ENCODE measurements around the gene PCLO. TPM values are rescaled to one million over a fixed set of nuclear protein-coding genes. Genes with fewer than 3 reads are reported as not detected.

PCLO gene
- total RNA-seq, 4 donors from 2014 or later: 2.3 to 5.0 (median 2.7) TPM

DNA sequence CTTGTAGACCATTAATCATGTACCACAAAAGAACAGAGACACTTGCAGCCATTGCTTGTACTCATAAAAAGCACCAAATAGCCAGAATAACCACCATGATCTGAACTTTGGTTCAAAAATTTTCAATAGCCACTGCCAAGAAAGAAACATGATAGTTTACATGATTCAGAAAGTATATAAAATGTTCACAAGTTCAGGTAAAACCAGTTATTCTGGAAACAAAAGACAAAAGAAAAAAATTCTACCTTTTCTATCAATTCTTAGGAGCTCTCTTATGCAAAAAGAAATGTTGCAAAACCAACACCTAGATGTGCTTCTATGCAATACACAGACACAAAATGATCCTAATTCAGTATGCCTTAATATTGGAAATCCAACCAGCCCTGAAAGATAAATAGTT is 108.7 kb downstream of the PCLO start:
- Histone ChIP-seq H3K9me3 (no peaks in the 10 kb centered on the region), H3K27ac (replicated peaks in 1 of 4) (no peak overlapping the region), H3K4me3 (no peak overlapping the region), H3K27me3 (no peaks in the 10 kb centered on the region), H3K4me1 (no peaks in the 10 kb centered on the region), H3K36me3 (no peaks in the 10 kb centered on the region)
- TF ChIP-seq POLR2A (IDR thresholded peaks at IDR 0.05; ENCODE audit: low read depth) (no peak), EP300 (IDR thresholded peaks at IDR 0.05) (no peak), POLR2AphosphoS5 (IDR thresholded peaks at IDR 0.05) (no peak)
- TF ChIP-seq, protein P1, sequence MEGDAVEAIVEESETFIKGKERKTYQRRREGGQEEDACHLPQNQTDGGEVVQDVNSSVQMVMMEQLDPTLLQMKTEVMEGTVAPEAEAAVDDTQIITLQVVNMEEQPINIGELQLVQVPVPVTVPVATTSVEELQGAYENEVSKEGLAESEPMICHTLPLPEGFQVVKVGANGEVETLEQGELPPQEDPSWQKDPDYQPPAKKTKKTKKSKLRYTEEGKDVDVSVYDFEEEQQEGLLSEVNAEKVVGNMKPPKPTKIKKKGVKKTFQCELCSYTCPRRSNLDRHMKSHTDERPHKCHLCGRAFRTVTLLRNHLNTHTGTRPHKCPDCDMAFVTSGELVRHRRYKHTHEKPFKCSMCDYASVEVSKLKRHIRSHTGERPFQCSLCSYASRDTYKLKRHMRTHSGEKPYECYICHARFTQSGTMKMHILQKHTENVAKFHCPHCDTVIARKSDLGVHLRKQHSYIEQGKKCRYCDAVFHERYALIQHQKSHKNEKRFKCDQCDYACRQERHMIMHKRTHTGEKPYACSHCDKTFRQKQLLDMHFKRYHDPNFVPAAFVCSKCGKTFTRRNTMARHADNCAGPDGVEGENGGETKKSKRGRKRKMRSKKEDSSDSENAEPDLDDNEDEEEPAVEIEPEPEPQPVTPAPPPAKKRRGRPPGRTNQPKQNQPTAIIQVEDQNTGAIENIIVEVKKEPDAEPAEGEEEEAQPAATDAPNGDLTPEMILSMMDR (IDR thresholded peaks at IDR 0.05): no peak
- no peak for DNase-seq (ENCODE audit: extremely low spot score)
- intact Hi-C loops (cut with DNase I): no loop called here

DNA sequence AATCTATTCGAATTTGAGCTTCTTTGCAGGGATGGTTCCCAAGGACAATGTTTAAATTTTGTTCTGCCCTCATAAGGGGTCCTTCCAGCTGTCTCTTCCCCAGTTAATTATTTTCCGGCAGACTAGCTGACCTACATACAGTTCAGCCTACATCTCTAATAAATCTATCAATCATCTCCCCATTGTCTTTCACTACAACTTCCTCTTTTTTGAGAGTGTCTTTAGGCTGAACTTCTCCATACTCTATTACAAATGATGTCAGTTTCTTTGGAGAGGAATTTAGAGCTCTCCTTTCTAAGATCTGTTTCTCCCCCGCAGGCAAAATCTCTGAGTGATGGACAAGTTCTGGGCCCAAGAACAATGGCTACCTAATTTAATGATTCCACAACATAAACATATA is 122.2 kb downstream of the PCLO start:
- Histone ChIP-seq H3K9me3 (no peaks in the 10 kb centered on the region), H3K27me3 (no peaks in the 10 kb centered on the region), H3K4me3 (no peak overlapping the region), H3K27ac (replicated peaks in 1 of 4) (no peak overlapping the region), H3K36me3 (no peaks in the 10 kb centered on the region), H3K4me1 (no peaks in the 10 kb centered on the region)
- TF ChIP-seq, protein P1 (IDR thresholded peaks at IDR 0.05): no peak
- TF ChIP-seq POLR2A (IDR thresholded peaks at IDR 0.05; ENCODE audit: low read depth): no peak
- TF ChIP-seq POLR2AphosphoS5 (IDR thresholded peaks at IDR 0.05): no peak
- no peak for TF ChIP-seq EP300 (IDR thresholded peaks at IDR 0.05)
- intact Hi-C loops (cut with DNase I): no loop called here
- 67% methylated on average over 3 of the region's 3 CpGs for WGBS
- DNase-seq (ENCODE audit: extremely low spot score): no peak

- Histone ChIP-seq H3K27ac (replicated peaks in 1 of 4) (no peak overlapping the region), H3K4me1 (no peaks in the 10 kb centered on the region), H3K36me3 (no peaks in the 10 kb centered on the region), H3K4me3 (no peak overlapping the region), H3K27me3 (no peaks in the 10 kb centered on the region), H3K9me3 (no peaks in the 10 kb centered on the region)
- 86% methylated on average over 1 of the region's 1 CpG for WGBS
- intact Hi-C loops (cut with DNase I): no loop called here
- no peak for DNase-seq (ENCODE audit: extremely low spot score)
- TF ChIP-seq, protein P1 (IDR thresholded peaks at IDR 0.05): no peak
- TF ChIP-seq EP300 (IDR thresholded peaks at IDR 0.05) (no peak), POLR2A (IDR thresholded peaks at IDR 0.05; ENCODE audit: low read depth) (no peak), POLR2AphosphoS5 (IDR thresholded peaks at IDR 0.05) (no peak)
Observed at GRCh38 chr7:83038787-83039186, 123.9 kb downstream of the PCLO start.

DNA sequence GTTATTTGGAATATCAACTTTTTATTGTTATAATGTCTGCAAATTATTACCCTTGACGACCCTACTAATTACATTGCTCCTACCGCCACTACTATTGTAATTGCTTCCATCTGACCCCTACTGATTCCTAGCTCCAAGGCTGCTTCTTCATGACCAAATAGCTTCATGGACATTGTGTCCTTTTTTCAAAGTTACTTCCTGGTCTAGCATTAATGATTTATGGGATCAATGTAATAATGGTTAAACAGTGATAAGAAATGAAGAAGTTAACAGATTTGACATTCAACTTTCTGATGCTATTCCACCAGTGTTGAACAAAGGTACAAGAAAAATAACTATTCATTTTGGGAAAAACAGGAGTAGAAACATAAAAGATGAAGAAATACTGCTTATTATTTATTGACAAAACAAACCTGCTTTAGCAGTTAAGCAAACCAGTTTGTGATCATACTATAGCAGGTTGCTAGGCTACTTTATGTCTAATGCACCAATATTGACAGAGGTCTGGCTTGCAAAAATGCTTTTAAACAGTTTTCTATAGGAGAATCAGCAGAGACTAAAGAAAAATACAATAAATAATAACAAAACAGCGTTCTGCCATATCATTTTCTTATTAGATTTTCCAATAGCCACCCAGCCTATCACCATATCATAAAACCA is 125.8 kb downstream of the PCLO start:
- DNase-seq (ENCODE audit: extremely low spot score): no peak
- Histone ChIP-seq H3K4me3 (no peak overlapping the region), H3K27me3 (no peaks in the 10 kb centered on the region), H3K27ac (replicated peaks in 1 of 4) (no peak overlapping the region), H3K36me3 (no peaks in the 10 kb centered on the region), H3K4me1 (no peaks in the 10 kb centered on the region), H3K9me3 (no peaks in the 10 kb centered on the region)
- TF ChIP-seq, protein P1 (IDR thresholded peaks at IDR 0.05): no peak
- no peak for TF ChIP-seq POLR2AphosphoS5 (IDR thresholded peaks at IDR 0.05)
- TF ChIP-seq POLR2A (IDR thresholded peaks at IDR 0.05; ENCODE audit: low read depth): no peak
- no peak for TF ChIP-seq EP300 (IDR thresholded peaks at IDR 0.05)
- 82% methylated on average over 3 of the region's 3 CpGs for WGBS
- intact Hi-C loops (cut with DNase I): no loop called here

DNA sequence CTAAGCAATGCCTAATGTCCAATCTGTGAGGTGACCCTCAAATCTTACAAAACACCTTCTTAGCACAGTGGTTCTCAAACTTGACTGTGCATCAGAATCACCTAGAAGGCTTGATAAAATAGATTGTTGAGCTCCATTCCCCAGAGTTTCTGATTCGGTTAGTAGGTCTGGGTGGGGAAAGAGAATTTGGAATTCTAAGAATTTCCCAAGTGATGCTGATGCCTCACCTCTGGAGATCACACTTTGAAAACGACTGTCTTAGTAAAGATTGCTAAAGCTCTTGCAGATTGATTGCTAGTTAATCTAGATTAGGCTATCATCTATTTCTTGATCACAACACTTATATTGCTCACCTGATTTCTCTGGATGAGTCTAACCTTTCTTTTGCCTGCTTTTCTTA is 126.6 kb downstream of the PCLO start:
- H3K27me3 ChIP-seq: no peaks in the 10 kb centered on the region
- no peaks in the 10 kb centered on the region for H3K4me1 ChIP-seq
- no peak for DNase-seq (ENCODE audit: extremely low spot score)
- no peaks in the 10 kb centered on the region for H3K36me3 ChIP-seq
- H3K9me3 ChIP-seq: no peaks in the 10 kb centered on the region
- no peak overlapping the region for H3K27ac ChIP-seq (replicated peaks in 1 of 4)
- TF ChIP-seq EP300 (IDR thresholded peaks at IDR 0.05) (no peak), POLR2AphosphoS5 (IDR thresholded peaks at IDR 0.05) (no peak), POLR2A (IDR thresholded peaks at IDR 0.05; ENCODE audit: low read depth) (no peak)
- TF ChIP-seq, protein P1 (IDR thresholded peaks at IDR 0.05): no peak
- WGBS: 41% methylated on average over 2 of the region's 2 CpGs
- H3K4me3 ChIP-seq: no peak overlapping the region
- intact Hi-C loops (cut with DNase I): no loop called here

All from esophagus muscularis mucosa (tissue), 4 donors.